ENCODE data around the gene HRH1.
"Not testable (repeated sequence)": the region's sequence is repeated elsewhere in the genome, so short reads cannot be mapped to it uniquely, and the experiment has no call there.

The HRH1 gene

GRCh38 chr3:11206316-11206715 lies 52.0 kb downstream of the HRH1 start:
- DNase-seq (ENCODE audit: low read depth): no peak

GRCh38 chr3:11206953-11207352 lies 52.7 kb downstream of the HRH1 start:
- no peak for DNase-seq (ENCODE audit: low read depth)

- no peak for DNase-seq (ENCODE audit: low read depth)
These were observed 57.4 kb downstream of the HRH1 start for GRCh38 chr3:11211531-11212298.

GRCh38 chr3:11212299-11212608 lies 58.0 kb downstream of the HRH1 start:
- no peak for DNase-seq (ENCODE audit: low read depth)

- DNase-seq (ENCODE audit: low read depth): no peak
These were observed 58.5 kb downstream of the HRH1 start for GRCh38 chr3:11212784-11213183.

- no peak for DNase-seq (ENCODE audit: low read depth)
These were observed 59.6 kb downstream of the HRH1 start for GRCh38 chr3:11213810-11214450.

- DNase-seq (ENCODE audit: low read depth): no peak
These were observed 60.2 kb downstream of the HRH1 start for GRCh38 chr3:11214451-11214978.

GRCh38 chr3:11217370-11217769 lies 63.1 kb downstream of the HRH1 start:
- DNase-seq (ENCODE audit: low read depth): not testable (repeated sequence)

- DNase-seq (ENCODE audit: low read depth): no peak
These were observed 65.9 kb downstream of the HRH1 start for GRCh38 chr3:11220230-11220629.

GRCh38 chr3:11221818-11222415 lies 67.6 kb downstream of the HRH1 start:
- no peak for DNase-seq (ENCODE audit: low read depth)

- no peak for DNase-seq (ENCODE audit: low read depth)
These were observed 69.7 kb downstream of the HRH1 start for GRCh38 chr3:11224010-11224409.

GRCh38 chr3:11224870-11225229 lies 70.6 kb downstream of the HRH1 start:
- DNase-seq (ENCODE audit: low read depth): no peak

GRCh38 chr3:11226042-11226370 lies 71.7 kb downstream of the HRH1 start:
- no peak for DNase-seq (ENCODE audit: low read depth)

- no peak for DNase-seq (ENCODE audit: low read depth)
These were observed 73.7 kb downstream of the HRH1 start for GRCh38 chr3:11228041-11228440.

GRCh38 chr3:11230125-11230524 lies 75.8 kb downstream of the HRH1 start:
- DNase-seq (ENCODE audit: low read depth): no peak

- no peak for DNase-seq (ENCODE audit: low read depth)
These were observed 76.5 kb downstream of the HRH1 start for GRCh38 chr3:11230832-11231231.

- DNase-seq (ENCODE audit: low read depth): no peak
These were observed 81.1 kb downstream of the HRH1 start for GRCh38 chr3:11235385-11235784.

GRCh38 chr3:11236588-11237461 lies 82.5 kb downstream of the HRH1 start:
- no peak for DNase-seq (ENCODE audit: low read depth)

GRCh38 chr3:11238060-11238459 lies 83.8 kb downstream of the HRH1 start:
- DNase-seq (ENCODE audit: low read depth): peak; percentile 88

- DNase-seq (ENCODE audit: low read depth): peak; percentile 93
These were observed 84.6 kb downstream of the HRH1 start for GRCh38 chr3:11238880-11239279.

- DNase-seq (ENCODE audit: low read depth): no peak
These were observed 85.5 kb downstream of the HRH1 start for GRCh38 chr3:11239796-11240195.

GRCh38 chr3:11240496-11240895 lies 86.2 kb downstream of the HRH1 start:
- DNase-seq (ENCODE audit: low read depth): no peak

Measured in non-pigmented ciliary epithelial cell (primary cell).